ENCODE measurements around the gene SYNE1.

SYNE1 gene

GRCh38 chr6:152682141-152682540, 45.0 kb upstream of the SYNE1 start:
- Histone ChIP-seq H3K36me3 (ENCODE audit: low read length) (no peaks in the 10 kb centered on the region), H3K4me2 (ENCODE audit: low read depth, low read length, poor library complexity, severe bottlenecking) (peak overlapping the region; percentile 100), H3K9me2 (replicated peaks; ENCODE audit: insufficient read depth, low read length) (no peaks in the 10 kb centered on the region), H3F3A (ENCODE audit: insufficient read depth) (peaks cover 57% of the 10 kb centered on the region), H3K27ac (ENCODE audit: low read depth, low read length) (peak overlapping the region; percentile 100), H3K4me3 (ENCODE audit: insufficient read depth, low read length, poor library complexity, severe bottlenecking) (peak overlapping the region; percentile 1), H3K27me3 (ENCODE audit: low read length) (no peaks in the 10 kb centered on the region), H2AFZ (ENCODE audit: low read depth, low read length, severe bottlenecking) (no peak overlapping the region), H4K20me1 (ENCODE audit: low read depth, low read length) (no peaks in the 10 kb centered on the region), H3K79me2 (ENCODE audit: insufficient read depth, low read length) (peaks cover 10% of the 10 kb centered on the region; the same call in 1 of the 2 replicates), H3K9ac (ENCODE audit: low read length) (peak overlapping the region; percentile 68), H3K9me3 (ENCODE audit: insufficient read depth, low read length) (no peaks in the 10 kb centered on the region)
- no peak for TF ChIP-seq CTCF (IDR thresholded peaks at IDR 0.05; ENCODE audit: insufficient read depth, low read length, poor library complexity, severe bottlenecking)
- TF ChIP-seq EZH2phosphoT487 (conservative IDR thresholded peaks at IDR 0.05; ENCODE audit: low read length) = no peak

GRCh38 chr6:152680879-152681517, 43.8 kb upstream of the SYNE1 start:
- H3K27ac ChIP-seq (ENCODE audit: low read depth, low read length) = peak overlapping the region; percentile 100
- no peaks in the 10 kb centered on the region for H3K27me3 ChIP-seq (ENCODE audit: low read length)
- peaks cover 57% of the 10 kb centered on the region for H3F3A ChIP-seq (ENCODE audit: insufficient read depth)
- no peaks in the 10 kb centered on the region for H3K36me3 ChIP-seq (ENCODE audit: low read length)
- H3K9me2 ChIP-seq (replicated peaks; ENCODE audit: insufficient read depth, low read length) = no peaks in the 10 kb centered on the region
- no peaks in the 10 kb centered on the region for H4K20me1 ChIP-seq (ENCODE audit: low read depth, low read length)
- H3K4me2 ChIP-seq (ENCODE audit: low read depth, low read length, poor library complexity, severe bottlenecking) = peak overlapping the region; percentile 100
- TF ChIP-seq EZH2phosphoT487 (conservative IDR thresholded peaks at IDR 0.05; ENCODE audit: low read length) (no peak), CTCF (IDR thresholded peaks at IDR 0.05; ENCODE audit: insufficient read depth, low read length, poor library complexity, severe bottlenecking) (no peak)
- peak overlapping the region; percentile 1 for H2AFZ ChIP-seq (ENCODE audit: low read depth, low read length, severe bottlenecking)
- peak overlapping the region; percentile 48 for H3K9ac ChIP-seq (ENCODE audit: low read length)
- H3K9me3 ChIP-seq (ENCODE audit: insufficient read depth, low read length) = no peaks in the 10 kb centered on the region
- H3K4me3 ChIP-seq (ENCODE audit: insufficient read depth, low read length, poor library complexity, severe bottlenecking) = peak overlapping the region; percentile 43
- H3K79me2 ChIP-seq (ENCODE audit: insufficient read depth, low read length) = peaks cover 8% of the 10 kb centered on the region; the same call in 1 of the 2 replicates

GRCh38 chr6:152680151-152680550, 43.0 kb upstream of the SYNE1 start:
- Histone ChIP-seq H3K79me2 (ENCODE audit: insufficient read depth, low read length) (0 out of 2 replicates have a peak, but pooled peaks cover 4% of the 10 kb centered on the region), H3K36me3 (ENCODE audit: low read length) (no peaks in the 10 kb centered on the region), H3F3A (ENCODE audit: insufficient read depth) (peaks cover 57% of the 10 kb centered on the region), H3K9me2 (replicated peaks; ENCODE audit: insufficient read depth, low read length) (no peaks in the 10 kb centered on the region), H3K4me3 (ENCODE audit: insufficient read depth, low read length, poor library complexity, severe bottlenecking) (peak overlapping the region; percentile 43), H3K9ac (ENCODE audit: low read length) (peak overlapping the region; percentile 48; the same call in 1 of the 2 replicates), H3K4me2 (ENCODE audit: low read depth, low read length, poor library complexity, severe bottlenecking) (peak overlapping the region; percentile 100), H3K9me3 (ENCODE audit: insufficient read depth, low read length) (no peaks in the 10 kb centered on the region), H4K20me1 (ENCODE audit: low read depth, low read length) (no peaks in the 10 kb centered on the region), H3K27me3 (ENCODE audit: low read length) (no peaks in the 10 kb centered on the region), H2AFZ (ENCODE audit: low read depth, low read length, severe bottlenecking) (no peak overlapping the region), H3K27ac (ENCODE audit: low read depth, low read length) (peak overlapping the region; percentile 100)
- TF ChIP-seq EZH2phosphoT487 (conservative IDR thresholded peaks at IDR 0.05; ENCODE audit: low read length) = no peak
- TF ChIP-seq CTCF (IDR thresholded peaks at IDR 0.05; ENCODE audit: insufficient read depth, low read length, poor library complexity, severe bottlenecking) = no peak

Data from SU-DHL-6 (cell line).